GM18499 (cell line): ENCODE data around the gene SPOCK1.

Experiments used
- ATAC-seq: cut with Tn5 transposase; IDR thresholded peaks from one replicate; pipeline ENCODE4 v1.9.1; 2021; ENCODE audit warnings: moderate number of reproducible peaks; ENCODE audit not compliant: insufficient read depth, unreplicated experiment

SPOCK1 gene

DNA sequence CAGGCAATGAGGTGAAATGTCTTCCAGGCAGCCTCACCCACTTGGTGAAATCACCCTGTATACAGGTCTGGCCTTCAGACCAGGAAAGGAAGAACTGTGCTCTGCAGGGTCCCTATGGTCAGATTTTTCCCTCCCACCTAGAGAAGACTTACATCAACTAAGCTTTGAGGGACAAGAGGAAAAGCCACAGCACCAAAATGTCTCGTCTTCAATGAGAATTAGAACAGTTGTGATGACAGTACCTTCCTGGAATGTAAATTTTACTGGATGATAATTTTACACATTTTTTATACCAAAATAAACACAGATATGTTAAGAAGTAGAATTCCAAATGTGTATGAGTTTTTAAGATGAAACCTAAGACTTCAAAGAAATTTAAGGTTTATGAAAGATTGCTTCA is 283.9 kb downstream of the SPOCK1 start:
- no peak for ATAC-seq

DNA sequence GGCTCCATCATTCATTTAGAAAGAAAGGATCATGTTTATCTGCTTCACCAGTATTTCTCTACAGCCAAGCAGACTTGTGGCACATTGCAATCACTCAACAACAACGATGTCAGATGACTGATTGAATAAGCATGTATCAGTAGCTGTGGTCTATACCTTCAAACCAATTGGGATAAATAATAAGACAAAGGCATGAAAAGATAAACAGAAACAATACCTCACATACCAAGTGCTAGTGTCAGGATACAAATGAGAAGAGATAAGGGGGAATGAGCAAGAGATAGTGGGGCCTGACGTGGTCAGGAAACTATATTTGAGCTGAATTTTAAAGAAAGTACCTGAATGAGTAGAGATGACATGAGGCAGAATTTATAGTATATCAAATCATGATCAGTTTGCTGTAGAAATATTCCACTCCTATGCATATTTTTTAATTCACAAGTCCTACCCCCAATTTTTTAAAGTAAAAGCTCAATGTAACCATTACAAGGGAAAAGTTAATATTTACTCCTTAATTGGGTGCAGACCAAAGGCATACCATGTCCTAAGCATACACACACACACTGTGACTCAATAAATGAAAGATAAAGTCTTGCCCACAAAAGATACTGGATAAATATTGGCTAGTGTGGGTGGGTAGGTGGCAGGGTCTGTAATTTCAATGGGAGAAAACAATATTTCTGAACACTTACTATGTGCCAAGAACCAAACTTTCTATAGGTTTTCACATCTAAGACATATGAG is 284.5 kb downstream of the SPOCK1 start:
- no peak for ATAC-seq

DNA sequence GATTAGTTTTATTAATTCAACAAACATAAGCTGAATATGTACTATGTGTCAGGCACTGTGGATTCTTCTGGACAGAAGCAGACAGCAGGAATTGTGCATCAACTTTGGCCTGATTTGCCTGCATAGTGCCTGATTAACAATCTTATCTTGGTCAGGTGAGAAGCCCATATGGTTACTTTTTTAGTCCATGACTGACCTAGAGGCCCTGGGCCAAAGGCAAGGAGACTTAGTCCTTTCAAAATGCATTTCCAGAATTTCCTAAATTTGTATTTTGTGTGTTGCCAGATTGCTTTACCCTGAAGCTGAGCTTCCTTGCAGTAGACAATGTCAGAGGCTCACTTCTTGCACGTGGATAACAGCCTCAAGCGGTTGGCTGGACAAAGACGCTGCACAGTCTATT is 286.7 kb downstream of the SPOCK1 start:
- no peak for ATAC-seq

DNA sequence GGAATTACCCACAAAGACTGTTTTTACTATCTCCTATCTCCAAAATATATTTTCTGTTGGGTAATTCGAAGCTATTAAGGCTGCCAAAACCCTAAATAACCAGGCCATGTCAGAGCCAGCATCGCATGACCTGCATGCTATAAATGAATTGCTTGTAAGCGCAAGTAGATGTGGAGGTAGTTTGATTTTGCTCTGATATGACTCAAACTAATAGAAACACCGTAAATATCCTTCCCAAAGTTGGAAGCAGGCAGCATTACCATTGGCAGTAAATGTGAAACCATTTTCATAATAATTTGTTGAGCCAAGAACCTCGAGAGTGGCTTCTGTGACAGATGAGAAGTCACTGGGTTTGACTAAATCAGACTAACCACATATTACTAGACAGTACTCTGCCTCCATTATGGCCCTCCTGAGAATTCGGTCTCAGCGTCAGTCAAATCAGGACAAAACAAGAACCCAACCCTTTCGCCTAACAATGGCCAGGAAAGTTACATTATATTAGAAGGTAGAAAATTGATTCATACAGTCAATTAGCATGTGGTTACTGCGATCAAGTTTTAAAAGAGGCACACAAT is 289.8 kb downstream of the SPOCK1 start:
- ATAC-seq = no peak

DNA sequence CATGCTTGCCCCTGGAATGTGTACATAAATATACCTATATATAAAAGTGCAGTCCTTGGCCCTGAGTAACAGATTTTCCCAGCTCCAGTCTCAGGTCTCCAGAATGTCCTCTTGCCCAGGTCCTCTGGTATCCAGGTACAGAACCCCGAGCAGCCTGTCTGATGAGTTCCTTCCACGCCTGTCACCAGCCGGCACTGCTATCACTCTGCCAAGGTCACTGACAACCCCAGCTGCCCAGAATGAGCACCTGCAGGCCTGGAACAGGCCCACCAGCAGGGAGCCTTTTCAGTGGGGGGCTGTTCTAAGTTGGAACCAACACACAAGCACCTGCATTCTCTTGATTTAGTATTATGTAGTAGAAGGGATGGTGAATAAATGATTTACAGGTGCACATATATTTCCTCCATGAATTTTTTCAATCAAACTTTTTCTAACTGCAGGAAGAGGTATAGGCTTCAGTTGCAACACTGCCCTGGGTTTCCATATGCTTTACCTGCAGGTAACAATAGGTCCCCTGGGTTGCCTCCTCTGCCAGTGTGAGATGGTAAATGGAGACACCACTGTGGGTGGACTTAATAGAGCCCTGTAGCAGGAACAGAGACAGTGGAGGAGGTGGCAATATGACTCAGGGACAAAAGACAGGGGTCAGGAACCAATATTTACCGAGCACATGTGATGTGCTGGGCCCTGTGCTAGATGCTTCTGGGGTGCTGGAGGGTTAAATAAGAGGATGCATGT is 291.9 kb downstream of the SPOCK1 start:
- no peak for ATAC-seq

DNA sequence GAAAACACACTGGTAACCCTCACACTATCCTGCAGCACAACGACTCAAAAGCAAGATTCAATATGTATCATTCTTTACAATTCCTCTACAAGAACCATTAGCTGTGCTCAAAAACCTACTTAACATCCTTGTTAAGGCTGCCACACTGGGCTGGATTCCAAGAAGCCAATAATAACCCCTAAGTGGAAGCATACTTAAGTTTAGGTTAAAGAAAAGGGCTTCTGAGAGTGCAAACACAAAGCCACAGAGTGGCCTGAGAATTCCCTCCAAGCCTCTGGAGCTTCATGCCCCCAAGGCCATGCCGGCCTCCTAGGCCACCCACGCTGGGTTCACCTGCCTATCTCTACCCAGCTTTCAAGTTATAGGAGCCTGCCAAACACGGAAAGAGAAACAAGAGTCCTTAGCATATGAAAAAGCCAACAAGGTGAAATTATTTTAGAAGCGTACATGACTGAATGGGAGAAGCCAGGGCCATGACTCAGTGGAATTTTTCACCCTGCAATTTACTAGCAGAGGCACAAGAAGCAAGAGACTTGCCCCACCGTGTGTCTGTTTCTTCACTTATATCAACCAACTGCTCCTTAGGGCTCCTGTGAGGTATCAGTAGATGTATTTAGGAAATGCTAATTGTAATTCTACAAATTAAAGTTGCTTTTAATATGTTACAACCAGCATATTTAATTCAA is 293.0 kb downstream of the SPOCK1 start:
- no peak for ATAC-seq

DNA sequence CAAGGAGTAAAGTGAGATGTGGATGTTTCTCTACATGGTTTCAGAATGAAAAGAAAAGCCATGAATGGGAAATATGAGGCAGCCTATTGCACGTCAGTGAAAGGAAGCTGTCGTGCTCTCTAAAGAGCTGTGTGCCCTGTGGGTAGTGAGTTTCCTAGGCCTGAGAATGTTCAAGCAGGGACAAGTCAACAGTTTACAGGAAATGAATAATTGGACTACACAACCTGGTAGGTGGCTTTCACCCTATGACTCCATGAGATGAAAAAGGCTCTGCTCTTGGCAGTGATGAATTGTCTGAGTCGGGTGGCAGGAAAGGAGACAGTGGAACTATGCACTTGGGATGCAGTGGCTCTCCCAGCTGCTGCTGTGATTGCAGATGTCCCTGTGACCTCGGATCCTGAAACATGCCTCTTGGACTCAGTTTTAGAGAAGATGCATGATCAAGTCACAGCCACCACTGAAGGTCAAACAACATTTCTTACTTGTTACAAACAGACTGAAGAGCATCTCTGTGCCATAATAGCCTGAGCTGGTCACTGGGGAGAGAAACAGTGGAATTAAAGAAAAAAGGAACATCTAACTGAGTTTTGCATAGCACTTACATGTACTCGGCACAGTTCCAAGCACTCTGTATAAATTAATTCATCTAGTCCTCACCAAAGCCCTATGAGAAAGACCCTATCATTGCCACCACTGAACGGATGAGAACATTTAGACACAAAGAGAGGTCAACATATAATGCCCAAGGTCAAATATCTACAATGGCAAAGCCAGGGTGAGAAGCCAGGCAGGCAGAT is 293.7 kb downstream of the SPOCK1 start:
- no peak for ATAC-seq

DNA sequence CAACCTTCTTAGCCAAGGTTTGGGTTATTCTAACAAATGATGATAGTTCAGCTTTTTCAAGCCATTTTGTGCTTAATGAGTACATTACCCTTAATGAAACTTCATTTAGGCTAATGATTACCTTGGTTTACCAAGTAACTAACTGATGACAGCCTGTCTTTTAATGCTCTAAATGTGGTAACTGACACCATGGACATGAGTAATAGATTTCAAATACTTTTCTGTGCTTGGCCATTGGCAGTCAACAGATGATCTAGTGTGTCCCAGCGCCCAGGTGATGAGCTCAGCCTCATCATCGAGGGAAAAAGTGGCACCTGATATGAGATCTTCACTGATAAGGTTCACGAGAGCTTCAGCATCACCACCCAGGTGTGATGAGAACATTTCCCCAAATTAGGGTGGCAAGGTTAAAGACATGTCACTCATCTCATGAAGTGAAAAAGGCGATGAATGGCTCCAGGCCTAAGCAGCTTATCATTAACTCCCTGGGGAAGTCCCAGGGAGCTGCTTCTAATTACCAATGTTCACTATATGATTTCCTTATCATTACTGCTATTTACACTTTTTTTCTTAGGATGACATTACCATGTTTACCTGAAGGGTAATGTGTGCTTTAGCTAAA is 296.0 kb downstream of the SPOCK1 start:
- no peak for ATAC-seq

DNA sequence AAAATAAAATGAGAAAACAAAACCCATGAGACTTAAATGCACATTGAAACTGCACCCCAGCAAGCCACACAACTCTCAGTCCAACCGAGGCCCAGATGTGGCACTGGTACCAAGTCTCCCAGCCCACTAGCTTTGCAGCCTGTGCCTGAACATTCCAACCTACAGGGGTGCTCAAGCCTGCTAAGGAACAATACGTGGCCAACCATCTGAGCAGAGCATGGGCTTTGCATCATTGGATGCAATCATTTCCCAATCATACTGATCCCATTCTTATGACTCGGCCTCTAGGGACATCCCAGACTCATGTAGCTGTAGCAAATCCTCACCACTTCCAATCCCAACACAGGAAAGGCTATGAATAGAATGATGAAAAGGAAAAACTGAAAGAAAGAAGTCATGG is 297.2 kb downstream of the SPOCK1 start:
- no peak for ATAC-seq

DNA sequence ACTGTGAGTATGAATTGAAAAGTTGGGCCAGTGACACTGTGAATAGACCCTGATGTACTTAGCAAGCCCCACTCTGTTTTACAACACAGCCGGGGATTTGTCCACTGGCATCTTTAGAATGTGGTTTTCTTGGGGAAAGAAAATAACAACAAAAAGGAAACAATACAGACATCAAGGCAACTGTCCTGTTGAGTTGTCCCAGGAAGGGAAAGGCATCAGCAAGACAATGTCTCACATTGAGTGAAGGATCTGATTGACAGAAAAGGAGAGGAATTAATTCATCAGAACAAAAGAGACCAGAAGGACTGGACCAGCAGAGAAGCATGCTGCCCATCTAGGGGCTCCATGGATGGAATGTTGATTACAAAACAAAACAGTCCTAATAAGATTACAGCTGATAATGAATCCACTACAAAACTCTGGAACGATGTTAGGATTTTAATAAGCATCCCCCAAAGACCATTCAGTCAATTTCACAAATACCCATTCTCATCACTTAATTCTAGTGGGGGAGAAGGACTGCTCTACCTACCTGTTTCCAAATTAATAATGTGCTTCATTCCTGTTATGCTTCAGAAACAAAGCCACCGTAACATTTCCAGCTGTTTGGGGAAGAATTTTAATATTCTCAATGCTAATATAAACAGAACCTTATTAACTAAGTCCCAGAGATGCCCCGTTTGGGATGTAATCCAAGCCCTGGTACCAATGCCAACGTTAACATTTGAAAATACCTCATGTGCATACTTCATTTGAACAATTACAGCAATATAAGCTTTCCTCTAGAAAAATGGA is 298.0 kb downstream of the SPOCK1 start:
- ATAC-seq = no peak

DNA sequence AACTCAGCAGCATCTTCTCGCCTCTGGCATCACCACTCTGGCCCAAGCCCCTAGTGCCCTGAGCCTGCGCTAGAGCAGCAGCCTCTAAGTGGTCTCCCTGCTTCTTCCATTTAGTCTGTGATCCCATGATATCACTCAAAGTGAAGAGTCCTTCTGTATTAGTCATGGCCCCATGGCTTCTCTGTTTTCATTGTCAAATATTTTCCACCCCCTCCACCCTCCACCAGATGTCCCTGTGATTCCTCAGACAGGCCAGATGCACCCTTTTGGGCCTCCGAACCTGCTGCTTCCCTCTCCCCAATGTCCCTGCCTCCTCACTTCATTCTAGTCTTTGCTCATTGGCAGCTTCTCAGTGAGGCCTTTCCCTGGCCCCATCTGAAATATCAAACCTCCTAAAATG is 299.2 kb downstream of the SPOCK1 start:
- ATAC-seq = no peak

DNA sequence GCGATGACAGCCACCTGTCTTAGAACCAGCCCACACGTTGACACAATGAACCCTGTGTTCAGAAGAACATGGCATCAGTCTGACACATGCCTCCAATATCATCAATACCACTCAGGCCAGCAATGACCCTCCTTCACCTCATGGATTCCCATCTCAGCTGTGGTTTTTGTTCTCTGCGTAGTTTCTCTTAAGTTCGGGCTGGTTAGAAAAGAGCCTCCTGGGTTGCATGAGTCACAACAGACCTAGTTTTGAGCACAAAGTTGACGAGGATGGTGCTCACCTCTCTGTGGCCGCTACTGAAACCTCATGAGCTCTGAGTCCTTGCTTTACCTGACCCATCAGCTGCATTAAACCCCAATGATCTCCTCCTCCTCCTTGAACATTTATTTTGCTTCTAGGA is 299.9 kb downstream of the SPOCK1 start:
- ATAC-seq = no peak

DNA sequence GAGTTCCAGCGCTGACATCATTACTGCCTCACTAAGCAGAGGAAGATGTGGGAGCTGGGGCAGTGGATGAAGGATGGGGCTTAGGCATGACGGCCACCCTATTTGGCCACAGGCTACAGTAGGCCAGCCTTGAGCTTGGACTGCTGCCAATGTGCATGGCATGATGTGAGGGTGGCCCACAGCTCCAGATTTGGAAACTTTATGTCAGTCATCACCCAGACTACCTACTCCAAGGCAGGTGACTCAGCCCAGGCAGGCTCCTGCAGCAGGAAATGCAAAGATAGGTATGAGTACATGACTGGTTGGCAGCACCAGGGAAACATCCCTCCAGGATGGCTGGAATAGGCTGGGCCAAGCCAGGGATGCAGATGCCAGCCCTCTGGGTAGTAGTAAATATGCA is 303.6 kb downstream of the SPOCK1 start:
- ATAC-seq = no peak

DNA sequence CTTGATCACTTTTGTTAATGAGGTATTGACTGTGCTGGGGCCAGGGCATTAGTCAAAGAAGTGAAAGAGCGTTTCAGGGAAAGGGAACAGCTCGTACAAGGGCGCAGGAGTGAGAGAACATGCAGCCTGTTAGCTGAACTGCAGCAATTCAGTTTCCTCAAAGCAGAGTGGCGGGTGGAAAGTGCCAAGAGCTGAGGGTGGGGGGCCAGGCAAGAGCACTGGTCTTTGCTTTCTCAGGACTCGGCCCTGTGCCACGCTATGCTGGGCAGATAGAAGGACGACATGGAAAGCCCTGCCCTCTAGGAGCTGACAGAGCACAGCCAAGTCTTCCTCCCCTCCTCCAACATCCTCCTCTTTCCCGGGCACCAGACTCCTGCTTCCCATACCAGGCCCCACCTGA is 304.8 kb downstream of the SPOCK1 start:
- no peak for ATAC-seq

DNA sequence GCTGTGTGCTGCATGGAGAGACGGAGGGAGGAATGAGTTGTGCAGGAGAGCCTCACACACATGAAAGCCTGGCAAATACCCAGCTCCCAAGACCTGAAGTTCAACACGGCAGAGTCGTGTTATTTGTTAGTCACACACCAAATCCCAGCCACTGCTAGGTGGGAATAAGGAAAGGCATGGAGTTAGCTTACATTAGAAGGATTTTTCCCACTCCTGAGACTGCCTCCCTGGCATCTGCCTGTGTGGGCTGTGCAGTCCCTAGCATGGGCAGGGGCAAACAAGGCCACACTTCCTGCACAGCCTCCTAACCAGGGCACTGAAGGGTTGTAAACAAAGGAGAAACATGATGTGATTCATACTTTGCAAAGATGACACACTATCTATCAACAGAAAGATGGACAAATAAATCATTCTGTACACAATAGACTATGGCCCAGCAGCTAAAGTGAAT is 306.8 kb downstream of the SPOCK1 start:
- no peak for ATAC-seq

DNA sequence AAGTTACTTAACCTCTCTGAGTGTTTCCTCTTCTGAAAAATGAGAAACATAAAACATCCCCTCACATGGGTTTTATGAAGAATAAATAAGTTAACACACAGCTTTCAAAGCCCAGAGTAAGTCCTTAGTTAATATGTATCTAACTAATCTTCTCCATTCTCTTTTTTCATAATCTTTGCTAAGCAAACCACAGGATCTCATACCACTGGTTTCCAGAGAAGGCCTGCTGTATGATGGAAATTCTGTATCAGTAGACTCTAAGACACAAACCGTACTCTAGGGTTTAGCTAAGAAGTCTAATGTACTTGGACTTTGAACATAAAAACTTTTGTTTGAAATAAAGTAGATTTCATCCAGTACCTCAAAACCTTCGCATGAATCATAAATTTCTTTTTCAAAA is 307.9 kb downstream of the SPOCK1 start:
- no peak for ATAC-seq

DNA sequence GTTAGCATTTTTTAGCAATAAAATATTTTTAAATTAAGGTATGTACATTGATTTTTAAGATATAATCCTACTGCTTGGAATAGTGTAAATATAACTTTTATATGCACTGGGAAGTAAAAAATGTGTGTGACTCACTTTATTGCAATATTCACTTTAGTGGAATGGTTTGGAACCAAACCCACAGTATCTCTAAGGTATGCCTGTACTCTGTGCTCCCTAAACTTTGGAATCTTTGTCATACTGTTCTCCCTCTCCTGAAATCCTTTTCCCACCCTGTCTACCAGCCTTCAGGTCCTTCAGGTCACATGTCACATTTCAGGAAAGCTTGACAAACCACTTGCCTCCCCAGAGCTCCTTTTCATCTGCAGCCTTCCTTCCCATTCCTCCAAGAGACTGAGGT is 308.7 kb downstream of the SPOCK1 start:
- ATAC-seq = no peak

DNA sequence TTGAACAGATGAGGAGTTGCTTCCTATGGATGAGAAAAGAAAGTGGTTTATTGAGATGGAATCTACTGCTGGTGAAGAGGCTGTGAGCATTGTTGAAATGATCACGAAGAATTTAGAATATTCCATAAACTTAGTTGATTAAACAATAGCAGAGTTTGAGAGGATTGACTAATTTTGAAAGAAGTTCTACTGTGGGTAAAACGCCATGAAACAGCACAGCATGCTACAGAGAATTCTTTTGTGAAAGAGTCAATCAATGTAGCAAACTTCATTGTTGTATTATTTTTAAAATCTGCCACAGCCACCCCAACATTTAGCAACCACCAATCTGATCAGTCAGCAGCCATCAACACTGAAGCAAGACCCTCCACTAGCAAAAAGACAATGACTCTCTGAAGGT is 309.1 kb downstream of the SPOCK1 start:
- no peak for ATAC-seq

DNA sequence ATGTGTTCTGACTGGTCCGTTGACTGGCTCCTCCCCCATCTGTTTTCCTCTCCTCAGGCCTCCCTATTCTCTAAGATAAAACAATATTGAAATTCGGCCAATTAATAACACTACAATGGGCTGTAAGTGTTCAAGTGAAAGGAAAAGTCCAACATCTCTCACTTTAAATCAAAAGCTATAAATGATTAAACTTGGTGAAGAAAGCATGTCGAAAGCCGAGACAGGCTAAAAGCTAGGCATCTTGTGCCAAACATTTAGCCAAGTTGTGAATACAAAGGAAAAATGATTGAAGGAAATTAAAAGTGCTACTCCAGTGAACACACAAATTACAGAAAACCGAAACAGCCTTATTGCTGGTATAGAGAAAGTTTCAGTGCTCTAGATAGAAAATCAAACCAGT is 310.6 kb downstream of the SPOCK1 start:
- no peak for ATAC-seq
